WERI-Rb-1 (cell line): Measurements from ENCODE around the gene HCRTR2.
"Not testable (repeated sequence)": the region's sequence is repeated elsewhere in the genome, so short reads cannot be mapped to it uniquely, and the experiment has no call there.

Source experiments
- DNase-seq: peaks from one replicate; pipeline ENCODE4 v3.0.0-alpha.2; 2020
- H3K27ac ChIP-seq: fragments of 250-450 bp; sonication (Bioruptor Pico); 2 replicates; pipeline ENCODE4 v1.5.1; 2020; ENCODE audit warnings: mild to moderate bottlenecking, moderate library complexity
- H3K27me3 ChIP-seq: fragments of 250-450 bp; sonication (Bioruptor Pico); 2 replicates; pipeline ENCODE4 v1.5.1; 2021; ENCODE audit warnings: mild to moderate bottlenecking, low read depth, moderate library complexity; ENCODE audit not compliant: insufficient read depth, severe bottlenecking
- H3K36me3 ChIP-seq: fragments of 250-450 bp; sonication (Bioruptor Pico); 2 replicates; pipeline ENCODE4 v1.5.1; 2020; ENCODE audit warnings: mild to moderate bottlenecking, moderate library complexity
- H3K4me3 ChIP-seq: 2 replicates; pipeline ENCODE4 v1.5.1; 2011; ENCODE audit warnings: low read depth, mild to moderate bottlenecking, control low read depth, low read length
- H3K9me3 ChIP-seq: fragments of 250-450 bp; sonication (Bioruptor Pico); 2 replicates; pipeline ENCODE4 v1.5.1; 2021; ENCODE audit warnings: mild to moderate bottlenecking, moderate library complexity; ENCODE audit not compliant: severe bottlenecking
- TF ChIP-seq, protein P1 (sequence below): IDR thresholded peaks from 2 replicates; pipeline ENCODE4 v1.5.1; 2011; ENCODE audit warnings: low read depth, mild to moderate bottlenecking, control low read depth, inconsistent platforms, low read length

The HCRTR2 gene

DNA sequence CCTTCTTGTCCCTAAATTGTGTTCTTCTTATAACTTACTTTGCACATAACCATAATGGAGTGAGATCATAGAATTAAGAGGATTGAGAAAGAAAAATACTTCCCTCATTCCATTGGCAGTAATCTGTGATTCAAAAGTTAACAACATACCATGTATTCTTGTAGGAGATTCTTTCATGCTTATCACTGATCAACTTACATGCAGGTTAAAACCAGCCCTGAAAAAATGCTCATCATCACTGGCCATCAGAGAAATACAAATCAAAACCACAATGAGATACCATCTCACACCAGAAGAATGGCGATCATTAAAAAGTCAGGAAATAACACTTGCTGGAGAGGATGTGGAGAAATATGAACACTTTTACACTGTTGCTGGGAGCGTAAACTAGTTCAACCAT is 116.4 kb downstream of the HCRTR2 start:
- H3K9me3 ChIP-seq, result no peaks in the 10 kb centered on the region
- no peak overlapping the region for H3K4me3 ChIP-seq
- H3K36me3 ChIP-seq, result no peaks in the 10 kb centered on the region
- no peak for DNase-seq
- H3K27ac ChIP-seq, result no peak overlapping the region
- TF ChIP-seq, protein P1, sequence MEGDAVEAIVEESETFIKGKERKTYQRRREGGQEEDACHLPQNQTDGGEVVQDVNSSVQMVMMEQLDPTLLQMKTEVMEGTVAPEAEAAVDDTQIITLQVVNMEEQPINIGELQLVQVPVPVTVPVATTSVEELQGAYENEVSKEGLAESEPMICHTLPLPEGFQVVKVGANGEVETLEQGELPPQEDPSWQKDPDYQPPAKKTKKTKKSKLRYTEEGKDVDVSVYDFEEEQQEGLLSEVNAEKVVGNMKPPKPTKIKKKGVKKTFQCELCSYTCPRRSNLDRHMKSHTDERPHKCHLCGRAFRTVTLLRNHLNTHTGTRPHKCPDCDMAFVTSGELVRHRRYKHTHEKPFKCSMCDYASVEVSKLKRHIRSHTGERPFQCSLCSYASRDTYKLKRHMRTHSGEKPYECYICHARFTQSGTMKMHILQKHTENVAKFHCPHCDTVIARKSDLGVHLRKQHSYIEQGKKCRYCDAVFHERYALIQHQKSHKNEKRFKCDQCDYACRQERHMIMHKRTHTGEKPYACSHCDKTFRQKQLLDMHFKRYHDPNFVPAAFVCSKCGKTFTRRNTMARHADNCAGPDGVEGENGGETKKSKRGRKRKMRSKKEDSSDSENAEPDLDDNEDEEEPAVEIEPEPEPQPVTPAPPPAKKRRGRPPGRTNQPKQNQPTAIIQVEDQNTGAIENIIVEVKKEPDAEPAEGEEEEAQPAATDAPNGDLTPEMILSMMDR, result no peak
- H3K27me3 ChIP-seq, result no peaks in the 10 kb centered on the region

DNA sequence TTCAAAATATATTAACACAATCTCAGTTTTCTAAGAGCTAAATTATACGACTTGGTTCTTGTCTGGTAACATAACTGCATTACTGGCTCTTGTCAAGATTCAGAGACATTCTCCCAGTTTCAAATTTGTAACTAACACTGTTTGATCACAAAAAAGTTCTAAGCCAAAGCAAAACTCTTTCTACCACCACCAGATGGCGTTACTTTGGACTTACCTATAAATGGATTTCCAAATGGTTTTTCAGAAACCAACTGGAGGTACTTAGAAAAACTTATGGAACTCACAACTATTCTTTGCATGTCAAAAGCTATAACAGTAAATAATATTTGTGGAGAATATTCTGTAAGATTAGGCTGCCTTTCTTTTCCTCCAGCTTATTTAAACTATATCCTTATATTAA is 118.8 kb downstream of the HCRTR2 start:
- Histone ChIP-seq H3K4me3 (no peak overlapping the region), H3K36me3 (no peaks in the 10 kb centered on the region), H3K27ac (no peak overlapping the region), H3K27me3 (no peaks in the 10 kb centered on the region), H3K9me3 (peaks cover 4% of the 10 kb centered on the region)
- TF ChIP-seq, protein P1, result peak; percentile 32
- DNase-seq, result no peak

DNA sequence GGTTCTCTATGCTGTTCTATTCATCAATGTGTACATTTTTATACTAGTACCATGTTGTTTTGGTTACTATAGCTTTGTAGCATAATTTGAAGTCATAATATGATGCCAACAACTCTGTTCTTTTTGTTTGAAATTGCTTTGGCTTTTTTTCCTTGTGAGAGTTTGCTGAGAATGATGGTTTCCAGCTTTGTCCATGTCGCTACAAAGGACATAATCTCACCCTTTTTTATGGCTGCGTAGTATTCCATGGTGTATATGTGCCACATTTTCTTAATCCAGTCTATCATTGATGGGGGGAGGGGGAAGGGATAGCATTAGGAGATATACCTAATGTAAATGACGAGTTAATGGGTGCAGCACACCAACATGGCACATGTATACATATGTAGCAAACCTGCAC is 122.9 kb downstream of the HCRTR2 start:
- H3K9me3 ChIP-seq, H3K4me3 ChIP-seq, DNase-seq, H3K36me3 ChIP-seq, H3K27me3 ChIP-seq, H3K27ac ChIP-seq: not testable (repeated sequence)

DNA sequence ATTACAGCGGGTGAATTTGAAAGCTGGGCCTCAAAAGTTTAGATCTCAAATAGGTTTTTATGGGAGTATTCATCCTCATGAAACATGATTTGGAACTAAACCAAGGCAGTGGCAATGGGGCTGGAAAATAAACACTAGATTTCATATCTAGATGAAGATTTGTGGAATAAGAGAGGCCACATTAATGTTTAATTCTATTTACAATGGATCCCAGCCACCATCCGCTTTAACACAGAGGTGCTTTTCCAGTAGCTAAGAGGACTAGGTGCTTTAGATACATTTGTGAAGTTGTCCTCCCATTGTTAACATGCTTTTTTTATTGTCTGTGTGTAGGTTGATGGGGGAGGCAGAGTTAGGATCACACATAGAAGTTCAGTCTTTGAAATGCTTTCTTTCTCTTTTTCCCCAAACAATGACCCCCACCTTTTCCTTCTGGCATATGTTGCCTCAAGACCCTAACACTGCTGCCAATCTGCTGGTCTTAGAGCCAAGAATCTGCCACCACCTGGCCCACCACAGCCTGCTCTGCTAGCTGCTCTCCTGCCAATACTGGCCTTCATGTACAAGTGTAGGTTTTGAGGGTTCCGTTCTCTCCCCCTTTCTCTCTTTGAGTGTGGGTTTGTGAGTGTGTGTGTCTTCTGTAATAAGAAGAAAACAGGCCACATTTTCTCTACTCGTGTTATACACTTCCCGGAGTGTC is 125.1 kb downstream of the HCRTR2 start:
- DNase-seq, result no peak
- H3K27me3 ChIP-seq, result no peaks in the 10 kb centered on the region
- TF ChIP-seq, protein P1, result no peak
- peaks cover 4% of the 10 kb centered on the region for H3K9me3 ChIP-seq
- H3K4me3 ChIP-seq, result no peak overlapping the region
- no peak overlapping the region for H3K27ac ChIP-seq
- H3K36me3 ChIP-seq, result no peaks in the 10 kb centered on the region

DNA sequence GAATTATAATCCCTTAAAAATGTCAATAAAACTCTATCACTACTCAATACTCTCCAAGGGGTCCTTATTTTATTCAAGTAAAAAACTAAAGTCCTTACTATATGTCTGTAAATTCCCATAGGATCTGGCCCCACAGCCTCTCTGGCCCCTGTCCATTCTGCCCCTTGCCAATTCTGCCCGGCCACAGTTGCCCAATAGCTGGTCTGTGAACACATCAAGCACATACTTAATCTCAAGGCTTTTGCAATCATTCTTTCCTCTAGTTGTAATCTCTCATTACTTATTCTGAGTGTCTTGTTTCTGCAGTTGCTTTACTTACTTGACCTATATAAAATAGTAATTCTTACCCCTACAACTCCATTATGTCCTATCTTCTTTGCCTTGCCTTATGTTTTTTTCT is 130.4 kb downstream of the HCRTR2 start:
- TF ChIP-seq, protein P1, result no peak
- Histone ChIP-seq H3K27me3 (peaks cover 5% of the 10 kb centered on the region), H3K36me3 (no peaks in the 10 kb centered on the region), H3K27ac (no peak overlapping the region), H3K4me3 (no peak overlapping the region), H3K9me3 (no peaks in the 10 kb centered on the region)
- no peak for DNase-seq

DNA sequence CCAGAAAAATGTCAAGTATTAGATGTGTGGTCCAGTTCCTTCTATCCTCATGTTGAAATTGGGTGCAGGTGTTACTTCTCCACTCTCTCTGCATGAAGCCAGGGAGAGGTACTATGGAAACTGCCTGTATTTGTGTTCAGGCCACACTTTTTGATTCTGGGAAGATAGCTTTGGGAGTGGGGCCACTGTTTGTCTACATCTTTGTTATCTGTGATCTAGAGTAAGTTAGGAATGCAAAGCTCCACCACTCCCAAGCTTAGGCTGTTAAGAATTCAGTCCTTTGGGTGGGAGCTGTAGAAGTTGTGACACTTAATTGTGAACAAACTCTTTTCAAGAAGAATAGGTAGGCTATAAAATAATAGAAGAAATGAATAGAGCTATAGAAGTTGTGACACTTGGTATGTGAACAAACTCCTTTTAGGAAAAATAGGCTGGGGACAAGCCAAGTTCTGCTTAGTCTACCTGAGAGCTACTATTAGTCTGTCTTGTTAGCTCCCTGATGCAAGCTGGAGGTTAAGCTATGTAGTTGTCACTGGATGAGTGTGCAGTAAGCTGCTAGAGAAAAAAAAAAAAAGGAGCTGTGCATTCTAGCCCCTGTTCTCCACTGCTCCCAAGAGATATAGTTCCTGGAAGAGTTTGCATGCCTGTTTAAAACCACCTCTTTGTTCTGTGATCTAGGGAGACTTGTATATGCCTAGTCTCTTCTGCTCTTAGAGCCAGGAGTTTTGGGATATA is 145.8 kb downstream of the HCRTR2 start:
- no peak overlapping the region for H3K4me3 ChIP-seq
- TF ChIP-seq, protein P1, result no peak
- H3K9me3 ChIP-seq, result no peaks in the 10 kb centered on the region
- no peak overlapping the region for H3K27ac ChIP-seq
- DNase-seq, result no peak
- peaks cover 13% of the 10 kb centered on the region for H3K27me3 ChIP-seq
- H3K36me3 ChIP-seq, result no peaks in the 10 kb centered on the region
